Suppressor macrophage (primary cell): ENCODE data around the gene FAM3D.
A peak's percentile ranks its signal among the peaks of the same experiment; 100 is the strongest.

ENCODE experiments used
- DNase-seq, 4 experiments: peaks; one replicate each; pipeline ENCODE4 v3.0.0-alpha.2; 2020 to 2022

The FAM3D gene

GRCh38 chr3:58625196-58625824, 41.3 kb downstream of the FAM3D start:
- no peak for DNase-seq

- DNase-seq = no peak
Measured at GRCh38 chr3:58624550-58624949, 42.0 kb downstream of the FAM3D start.

- no peak for DNase-seq
Measured at GRCh38 chr3:58623961-58624360, 42.6 kb downstream of the FAM3D start.

- DNase-seq = no peak
Measured at GRCh38 chr3:58623478-58623877, 43.1 kb downstream of the FAM3D start.

GRCh38 chr3:58622892-58623291, 43.7 kb downstream of the FAM3D start:
- DNase-seq = no peak

GRCh38 chr3:58622436-58622835, 44.1 kb downstream of the FAM3D start:
- DNase-seq = no peak

GRCh38 chr3:58621086-58621830, 45.3 kb downstream of the FAM3D start:
- DNase-seq = no peak

GRCh38 chr3:58620421-58620820, 46.2 kb downstream of the FAM3D start:
- no peak for DNase-seq

GRCh38 chr3:58617338-58617761, 49.2 kb downstream of the FAM3D start:
- no peak for DNase-seq

GRCh38 chr3:58613236-58614132, 53.1 kb downstream of the FAM3D start:
- no peak for DNase-seq

GRCh38 chr3:58612830-58613229, 53.7 kb downstream of the FAM3D start:
- DNase-seq = no peak

GRCh38 chr3:58609990-58610389, 56.6 kb downstream of the FAM3D start:
- peak in 1 of 4 experiments; percentile 3 for DNase-seq

- DNase-seq = no peak
Measured at GRCh38 chr3:58608648-58609047, 57.9 kb downstream of the FAM3D start.

GRCh38 chr3:58607816-58608215, 58.8 kb downstream of the FAM3D start:
- DNase-seq = no peak

- DNase-seq = no peak
Measured at GRCh38 chr3:58606693-58607092, 59.9 kb downstream of the FAM3D start.

- no peak for DNase-seq
Measured at GRCh38 chr3:58604031-58604430, 62.5 kb downstream of the FAM3D start.

GRCh38 chr3:58603606-58604005, 63.0 kb downstream of the FAM3D start:
- no peak for DNase-seq

- no peak for DNase-seq
Measured at GRCh38 chr3:58597770-58598310, 68.7 kb downstream of the FAM3D start.

- no peak for DNase-seq
Measured at GRCh38 chr3:58596834-58597518, 69.6 kb downstream of the FAM3D start.

GRCh38 chr3:58594117-58594516, 72.5 kb downstream of the FAM3D start:
- no peak for DNase-seq

- DNase-seq = peak; percentile 5 to 48 (median 32)
Measured at GRCh38 chr3:58591517-58592510, 74.8 kb downstream of the FAM3D start.
